Caco-2 (cell line): ENCODE data around the gene POU2AF2. TPM values are rescaled to one million over a fixed set of nuclear protein-coding genes. Genes with fewer than 3 reads are reported as not detected.

Experiments
- Bru-seq: library from RNA; stranded (reverse); fragments of 400-500 nt; gene quantifications from one replicate; lab custom pipeline; 2021; lab: Mats Ljungman, UMichigan
- BruChase-seq, 2 experiments: library from RNA; stranded (reverse); fragments of 400-500 nt; gene quantifications; one replicate each; lab custom pipeline; 2021; lab: Mats Ljungman, UMichigan
- BruUV-seq: library from RNA; stranded (reverse); fragments of 400-500 nt; replicated peaks from 2 replicates; lab custom pipeline; 2021; lab: Mats Ljungman, UMichigan
- CTCF ChIA-PET: fragments of 300-600 bp; sonication (Branson Sonifier 250); formaldehyde crosslinking; loops from one replicate; lab custom pipeline; 2022; ENCODE audit warnings: antibody characterized with exemption; lab: Charles Lee
- POLR2A ChIA-PET: fragments of 300-600 bp; sonication (Branson Sonifier 250); formaldehyde crosslinking; loops from one replicate; lab custom pipeline; 2022; ENCODE audit warnings: antibody characterized with exemption; lab: Charles Lee
- DNase-seq, 2 experiments: peaks; one replicate each; pipeline versions ENCODE4 v3.0.0 to v3.0.0-alpha.2; 2020 to 2022
- H3K27me3 ChIP-seq: replicated peaks from 2 replicates; pipeline ENCODE4 v1.6.0; 2011; ENCODE audit warnings: low read length; ENCODE audit not compliant: control insufficient read depth, insufficient read depth
- H3K36me3 ChIP-seq: 2 replicates; pipeline ENCODE4 v1.5.1; 2011; ENCODE audit warnings: low read length; ENCODE audit not compliant: control insufficient read depth, insufficient read depth
- H3K4me1 ChIP-seq: fragments of 250-450 bp; sonication (Bioruptor Pico); 2 replicates; pipeline ENCODE4 v1.5.1; 2020; ENCODE audit warnings: mild to moderate bottlenecking
- H3K4me3 ChIP-seq: 2 replicates; pipeline ENCODE4 v1.5.1; 2011; ENCODE audit warnings: low read depth, mild to moderate bottlenecking, control low read depth, low read length
- H3K9me3 ChIP-seq: fragments of 250-450 bp; sonication (Bioruptor Pico); 2 replicates; pipeline ENCODE4 v1.5.1; 2020; ENCODE audit warnings: mild to moderate bottlenecking, moderate library complexity
- H3K27ac Mint-ChIP-seq: one replicate; pipeline ENCODE4 v1.8.0; 2022; ENCODE audit warnings: mixed read lengths; ENCODE audit not compliant: unreplicated experiment
- H3K27me3 Mint-ChIP-seq: one replicate; pipeline ENCODE4 v1.8.0; 2022; ENCODE audit warnings: mixed read lengths; ENCODE audit not compliant: insufficient read depth, unreplicated experiment
- H3K36me3 Mint-ChIP-seq: one replicate; pipeline ENCODE4 v1.8.0; 2022; ENCODE audit warnings: mild to moderate bottlenecking, mixed read lengths; ENCODE audit not compliant: insufficient read depth, unreplicated experiment
- H3K4me1 Mint-ChIP-seq: one replicate; pipeline ENCODE4 v1.8.0; 2022; ENCODE audit warnings: low read depth, mixed read lengths; ENCODE audit not compliant: unreplicated experiment
- H3K4me3 Mint-ChIP-seq: one replicate; pipeline ENCODE4 v1.8.0; 2022; ENCODE audit warnings: mild to moderate bottlenecking, moderate library complexity, mixed read lengths; ENCODE audit not compliant: unreplicated experiment
- H3K9me3 Mint-ChIP-seq: one replicate; pipeline ENCODE4 v1.8.0; 2022; ENCODE audit warnings: mixed read lengths; ENCODE audit not compliant: unreplicated experiment
- intact Hi-C: fragments of 100-400 bp; cut with micrococcal nuclease; formaldehyde crosslinking; loops from one replicate; pipeline ENCODE4 v1.10.0; 2022; ENCODE audit not compliant: unreplicated experiment
- long read RNA-seq: library from polyadenylated mRNA; stranded (forward); transcript quantifications from one replicate; pipeline ENCODE4 v2.0.0, GENCODE V29; 2022
- total RNA-seq: library from RNA; stranded (reverse); gene quantifications from 2 replicates; pipeline ENCODE4 v1.2.3, GENCODE V29; 2022
- TF ChIP-seq, protein P1 (sequence below), 2 experiments: fragments of 200-600 bp in 1 of 2; IDR thresholded peaks; 1 replicate in 1 of 2; 2 replicates in 1 of 2; pipeline versions ENCODE4 v1.5.1 to v1.8.0; 2011 to 2022; ENCODE audit warnings: antibody characterized with exemption in 1 of 2, control low read depth in 1 of 2, inconsistent platforms in 1 of 2, low read depth in 1 of 2, low read length in 1 of 2, mild to moderate bottlenecking in 1 of 2, moderate library complexity in 1 of 2; ENCODE audit not compliant: insufficient read depth in 1 of 2, severe bottlenecking in 1 of 2, unreplicated experiment in 1 of 2

The POU2AF2 gene, protein sequence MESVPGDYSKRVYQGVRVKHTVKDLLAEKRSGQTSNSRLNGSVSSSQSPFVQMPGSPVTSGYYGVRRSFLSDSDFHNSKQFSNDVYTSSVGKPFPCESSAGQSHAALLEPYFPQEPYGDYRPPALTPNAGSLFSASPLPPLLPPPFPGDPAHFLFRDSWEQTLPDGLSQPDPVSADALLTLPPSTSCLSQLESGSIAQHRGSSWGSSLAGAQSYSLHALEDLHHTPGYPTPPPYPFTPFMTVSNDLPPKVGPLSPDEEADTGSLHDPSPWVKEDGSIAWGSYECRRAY
- total RNA-seq (not detected in 2 replicates), Bru-seq, nascent RNA (percentile 2 among the genes with signal in this experiment), BruChase-seq, experiment 1, labeled RNA remaining after a 2-hour chase (not detected), BruChase-seq, experiment 2, labeled RNA remaining after a 6-hour chase (not detected)
- long read RNA-seq: 0 reads

DNA sequence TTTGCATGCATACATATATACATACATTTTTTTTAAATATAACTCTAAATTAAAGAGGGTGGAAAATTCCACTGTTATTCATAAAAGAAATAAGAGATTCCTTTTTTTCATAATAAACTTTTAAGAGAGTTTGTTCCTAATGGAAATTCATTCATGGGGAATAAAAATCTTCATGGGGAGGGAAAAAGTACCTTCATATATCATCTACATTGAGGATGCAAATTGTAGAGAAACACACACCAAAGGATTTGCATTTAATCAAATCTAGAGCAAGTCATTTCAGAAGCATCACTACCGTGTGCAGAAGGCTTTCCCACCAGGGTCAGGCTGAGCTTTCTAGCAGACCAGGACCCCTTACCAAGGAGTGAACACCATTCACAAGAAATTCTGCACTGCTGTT is at the start of gene POU2AF2:
TSS of gene POU2AF2 (plus strand) at position 301 of the 400 bp plus-strand sequence. CDS start 129 bp downstream, outside the sequence.
- no peaks in the 10 kb centered on the region; the same call in 1 of the 2 replicates for H3K27me3 ChIP-seq

DNA sequence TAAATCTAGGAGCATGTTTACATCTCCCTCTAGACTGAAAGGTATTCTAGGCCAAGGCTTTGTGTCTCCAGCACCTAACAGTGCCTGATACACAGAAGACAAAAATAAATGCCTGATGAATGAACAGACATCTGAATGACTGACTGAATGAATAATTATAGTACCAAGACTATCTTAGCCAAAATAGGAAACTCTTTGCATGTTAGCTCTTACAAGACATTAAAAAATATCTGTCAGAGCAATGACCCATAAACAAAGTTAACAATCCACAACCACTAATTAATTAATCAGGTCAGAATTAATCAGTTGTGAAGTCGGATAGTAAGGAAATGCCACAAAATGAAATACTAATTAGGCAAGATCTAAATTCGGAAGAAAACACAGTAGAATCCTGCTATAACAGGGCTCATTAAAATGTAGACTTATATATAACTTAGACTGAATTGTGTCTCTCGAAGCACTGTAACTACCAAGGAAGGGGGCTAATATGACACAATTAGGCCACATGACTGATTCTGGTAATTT is 45.5 kb upstream of the POU2AF2 start:
- BruUV-seq: no TSS peak
- H3K9me3 ChIP-seq: no peaks in the 10 kb centered on the region
- DNase-seq: no peak
- Mint-ChIP-seq H3K27ac (no peak overlapping the region), H3K9me3 (no peaks in the 10 kb centered on the region), H3K4me1 (no peaks in the 10 kb centered on the region), H3K27me3 (peaks cover 36% of the 10 kb centered on the region), H3K36me3 (no peaks in the 10 kb centered on the region), H3K4me3 (no peak overlapping the region)
- H3K36me3 ChIP-seq: no peaks in the 10 kb centered on the region
- CTCF ChIA-PET: no interaction called here
- H3K4me1 ChIP-seq: no peaks in the 10 kb centered on the region
- TF ChIP-seq, protein P1, sequence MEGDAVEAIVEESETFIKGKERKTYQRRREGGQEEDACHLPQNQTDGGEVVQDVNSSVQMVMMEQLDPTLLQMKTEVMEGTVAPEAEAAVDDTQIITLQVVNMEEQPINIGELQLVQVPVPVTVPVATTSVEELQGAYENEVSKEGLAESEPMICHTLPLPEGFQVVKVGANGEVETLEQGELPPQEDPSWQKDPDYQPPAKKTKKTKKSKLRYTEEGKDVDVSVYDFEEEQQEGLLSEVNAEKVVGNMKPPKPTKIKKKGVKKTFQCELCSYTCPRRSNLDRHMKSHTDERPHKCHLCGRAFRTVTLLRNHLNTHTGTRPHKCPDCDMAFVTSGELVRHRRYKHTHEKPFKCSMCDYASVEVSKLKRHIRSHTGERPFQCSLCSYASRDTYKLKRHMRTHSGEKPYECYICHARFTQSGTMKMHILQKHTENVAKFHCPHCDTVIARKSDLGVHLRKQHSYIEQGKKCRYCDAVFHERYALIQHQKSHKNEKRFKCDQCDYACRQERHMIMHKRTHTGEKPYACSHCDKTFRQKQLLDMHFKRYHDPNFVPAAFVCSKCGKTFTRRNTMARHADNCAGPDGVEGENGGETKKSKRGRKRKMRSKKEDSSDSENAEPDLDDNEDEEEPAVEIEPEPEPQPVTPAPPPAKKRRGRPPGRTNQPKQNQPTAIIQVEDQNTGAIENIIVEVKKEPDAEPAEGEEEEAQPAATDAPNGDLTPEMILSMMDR (IDR thresholded peaks at IDR 0.05; ENCODE audit: insufficient read depth in 1 of 2, low read depth in 1 of 2, low read length in 1 of 2, severe bottlenecking in 1 of 2, unreplicated experiment in 1 of 2): no peak
- no peaks in the 10 kb centered on the region; the same call in 1 of the 2 replicates for H3K27me3 ChIP-seq
- no peak overlapping the region for H3K4me3 ChIP-seq
- POLR2A ChIA-PET: no interaction called here
- intact Hi-C loops: no loop called here

More for the DNA sequence above, at the start of gene POU2AF2:
- no peaks in the 10 kb centered on the region for H3K36me3 Mint-ChIP-seq
- H3K27me3 Mint-ChIP-seq: peaks cover 44% of the 10 kb centered on the region
- H3K4me3 Mint-ChIP-seq: no peak within 1 kb of the TSS
- Histone ChIP-seq H3K9me3 (no peaks in the 10 kb centered on the region), H3K36me3 (no peaks in the 10 kb centered on the region), H3K4me3 (no peak within 1 kb of the TSS), H3K4me1 (no peaks in the 10 kb centered on the region)
- no TSS peak for BruUV-seq
- no peaks in the 10 kb centered on the region for H3K4me1 Mint-ChIP-seq
- H3K27ac Mint-ChIP-seq: no peak within 1 kb of the TSS
- ChIA-PET POLR2A (no interaction called here), CTCF (no interaction called here)
- DNase-seq: no peak
- H3K9me3 Mint-ChIP-seq: no peaks in the 10 kb centered on the region
- TF ChIP-seq, protein P1 (IDR thresholded peaks at IDR 0.05; ENCODE audit: insufficient read depth in 1 of 2, low read depth in 1 of 2, low read length in 1 of 2, severe bottlenecking in 1 of 2, unreplicated experiment in 1 of 2): no peak
- intact Hi-C loops: no loop called here

DNA sequence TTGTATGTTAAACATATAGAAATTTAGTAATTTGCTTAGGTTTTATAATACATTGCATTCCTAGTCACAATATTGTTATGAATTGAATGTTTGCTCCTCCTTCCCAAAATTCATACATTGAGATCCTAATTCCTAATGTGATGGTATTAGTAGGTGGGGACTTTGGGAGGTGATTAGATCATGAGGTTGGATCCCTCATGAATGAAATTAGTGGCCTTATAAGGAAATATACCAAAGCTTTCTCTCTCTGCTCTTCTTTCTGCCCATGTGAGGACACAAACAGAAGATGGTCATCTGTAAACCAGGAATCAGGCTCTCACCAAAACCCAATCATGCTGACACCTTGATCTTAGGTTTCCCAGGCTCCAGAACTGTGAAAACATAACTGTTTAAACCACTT is 41.3 kb upstream of the POU2AF2 start:
- Mint-ChIP-seq H3K9me3 (no peaks in the 10 kb centered on the region), H3K27ac (no peak overlapping the region), H3K4me3 (no peak overlapping the region), H3K36me3 (no peaks in the 10 kb centered on the region), H3K27me3 (peaks cover 20% of the 10 kb centered on the region), H3K4me1 (no peaks in the 10 kb centered on the region)
- Histone ChIP-seq H3K9me3 (no peaks in the 10 kb centered on the region), H3K36me3 (no peaks in the 10 kb centered on the region), H3K4me3 (no peak overlapping the region), H3K4me1 (no peaks in the 10 kb centered on the region; the same call in 1 of the 2 replicates), H3K27me3 (no peaks in the 10 kb centered on the region)
- DNase-seq: no peak
- BruUV-seq: no TSS peak
- POLR2A ChIA-PET: no interaction called here
- intact Hi-C loops: no loop called here
- TF ChIP-seq, protein P1 (IDR thresholded peaks at IDR 0.05; ENCODE audit: insufficient read depth in 1 of 2, low read depth in 1 of 2, low read length in 1 of 2, severe bottlenecking in 1 of 2, unreplicated experiment in 1 of 2): no peak
- CTCF ChIA-PET: no interaction called here
